IMR-90 (cell line): ENCODE measurements around the gene HNRNPH1. TPM values are rescaled to one million over a fixed set of nuclear protein-coding genes. Genes with fewer than 3 reads are reported as not detected.

Source experiments
- ATAC-seq: fragments of 200-7000 bp; cut with Tn5 transposase; 2 replicates; pipeline ENCODE4 v1.9.1; 2020; ENCODE audit warnings: low read depth, mild to moderate bottlenecking, moderate library complexity
- BruUV-seq: library from RNA; stranded (reverse); fragments of 400-500 nt; replicated peaks from 2 replicates; lab custom pipeline; 2021; lab: Mats Ljungman, UMichigan
- CTCF ChIA-PET: fragments of 300-600 bp; formaldehyde crosslinking; extraction: SDS; loops from one replicate; lab custom pipeline; 2021; ENCODE audit warnings: antibody characterized with exemption; lab: Yijun Ruan, JAX
- POLR2A ChIA-PET: fragments of 300-600 bp; sonication (Branson Sonifier 250); formaldehyde crosslinking; loops from one replicate; lab custom pipeline; 2022; ENCODE audit warnings: antibody characterized with exemption; ENCODE audit not compliant: unreplicated experiment; lab: Charles Lee
- DNase-seq: peaks from one replicate; pipeline ENCODE4 v3.0.0; 2013
- H2AFZ ChIP-seq: replicated peaks from 2 replicates; pipeline ENCODE3; 2013; ENCODE audit warnings: low read length, mild to moderate bottlenecking; ENCODE audit not compliant: poor library complexity
- H2AK5ac ChIP-seq: 2 replicates; pipeline ENCODE4 v1.6.1; 2013; ENCODE audit warnings: low read depth, low read length, inconsistent platforms
- H2AK9ac ChIP-seq: replicated peaks from 2 replicates; pipeline ENCODE3; 2013; ENCODE audit warnings: mild to moderate bottlenecking, low read depth, low read length, moderate library complexity; ENCODE audit not compliant: poor library complexity
- H2BK120ac ChIP-seq: 2 replicates; pipeline ENCODE4 v1.6.1; 2013; ENCODE audit warnings: low read depth, low read length, inconsistent platforms
- H2BK15ac ChIP-seq: 3 replicates; pipeline ENCODE4 v1.6.1; 2013; ENCODE audit warnings: low read depth, low read length, inconsistent platforms
- H2BK20ac ChIP-seq: 2 replicates; pipeline ENCODE4 v1.6.1; 2013; ENCODE audit warnings: low read depth, mild to moderate bottlenecking, inconsistent platforms, low read length, moderate library complexity
- H2BK5ac ChIP-seq: 2 replicates; pipeline ENCODE4 v1.6.1; 2013; ENCODE audit warnings: mild to moderate bottlenecking, low read depth, low read length, inconsistent platforms; ENCODE audit not compliant: poor library complexity, severe bottlenecking
- H3K14ac ChIP-seq: replicated peaks from 2 replicates; pipeline ENCODE4 v1.6.1; 2013; ENCODE audit warnings: low read depth, low read length, inconsistent platforms
- H3K18ac ChIP-seq: 2 replicates; pipeline ENCODE4 v1.6.1; 2013; ENCODE audit warnings: low read depth, low read length, control low read depth
- H3K23ac ChIP-seq: 2 replicates; pipeline ENCODE4 v1.6.1; 2013; ENCODE audit warnings: low read depth, low read length, inconsistent platforms
- H3K27ac ChIP-seq: 2 replicates; pipeline ENCODE4 v1.5.1; 2013; ENCODE audit warnings: mild to moderate bottlenecking, control low read depth, low read length; ENCODE audit not compliant: insufficient read depth
- H3K27me3 ChIP-seq: 2 replicates; pipeline ENCODE4 v1.6.1; 2013; ENCODE audit warnings: low read length; ENCODE audit not compliant: control insufficient read depth, insufficient read depth
- H3K36me3 ChIP-seq: 2 replicates; pipeline ENCODE4 v1.6.1; 2013; ENCODE audit warnings: low read length, mixed read lengths; ENCODE audit not compliant: control insufficient read depth, insufficient read depth
- H3K4ac ChIP-seq: 2 replicates; pipeline ENCODE4 v1.6.1; 2013; ENCODE audit warnings: low read depth, low read length, inconsistent platforms
- H3K4me1 ChIP-seq: 2 replicates; pipeline ENCODE4 v1.6.1; 2013; ENCODE audit warnings: low read length, mixed read lengths; ENCODE audit not compliant: control insufficient read depth, insufficient read depth
- H3K4me2 ChIP-seq: 2 replicates; pipeline ENCODE4 v1.6.1; 2013; ENCODE audit warnings: low read depth, mild to moderate bottlenecking, control low read depth, low read length, moderate library complexity
- H3K4me3 ChIP-seq: 2 replicates; pipeline ENCODE4 v1.5.1; 2013; ENCODE audit warnings: low read depth, mild to moderate bottlenecking, control low read depth, low read length, moderate library complexity; ENCODE audit not compliant: insufficient read depth
- H3K56ac ChIP-seq: 2 replicates; pipeline ENCODE4 v1.6.1; 2013; ENCODE audit warnings: low read length, inconsistent platforms; ENCODE audit not compliant: insufficient read depth; ENCODE audit errors: extremely low read depth
- H3K79me1 ChIP-seq, 2 experiments: 2 replicates each; pipeline ENCODE4 v1.6.1; 2013; ENCODE audit warnings: low read length in 2 of 2, inconsistent platforms in 1 of 2, low read depth in 1 of 2
- H3K9ac ChIP-seq: 2 replicates; pipeline ENCODE4 v1.6.1; 2013; ENCODE audit warnings: low read depth, low read length, control low read depth
- H3K9me1 ChIP-seq: 2 replicates; pipeline ENCODE4 v1.6.1; 2013; ENCODE audit warnings: low read length, inconsistent platforms; ENCODE audit not compliant: insufficient read depth
- H3K9me3 ChIP-seq: 2 replicates; pipeline ENCODE4 v1.6.1; 2013; ENCODE audit warnings: low read length; ENCODE audit not compliant: control insufficient read depth, insufficient read depth
- H4K20me1 ChIP-seq: 2 replicates; pipeline ENCODE4 v1.6.1; 2013; ENCODE audit warnings: low read length, inconsistent platforms; ENCODE audit not compliant: insufficient read depth
- H4K5ac ChIP-seq: 2 replicates; pipeline ENCODE4 v1.6.1; 2013; ENCODE audit warnings: mild to moderate bottlenecking, low read depth, low read length, control low read depth
- H4K8ac ChIP-seq, 2 experiments: 2 replicates each; pipeline ENCODE4 v1.6.1; 2013; ENCODE audit warnings: low read depth in 2 of 2, low read length in 2 of 2, control low read depth in 1 of 2, inconsistent platforms in 1 of 2
- H4K91ac ChIP-seq: 2 replicates; pipeline ENCODE4 v1.6.1; 2013; ENCODE audit warnings: low read depth, low read length, inconsistent platforms; ENCODE audit not compliant: insufficient read depth
- CEBPB ChIP-seq: IDR thresholded peaks from 2 replicates; pipeline ENCODE4 v1.6.1; 2012; ENCODE audit warnings: low read depth, low read length, improper control_type of control experiment
- CTCF ChIP-seq: conservative IDR thresholded peaks from 2 replicates; pipeline ENCODE4 v1.5.1; 2012; ENCODE audit warnings: mild to moderate bottlenecking, low read depth, low read length, improper control_type of control experiment
- MAFK ChIP-seq: IDR thresholded peaks from 2 replicates; pipeline ENCODE4 v1.6.1; 2012; ENCODE audit warnings: low read depth, low read length, improper control_type of control experiment
- MXI1 ChIP-seq: IDR thresholded peaks from 2 replicates; pipeline ENCODE4 v1.6.1; 2012; ENCODE audit warnings: low read depth, mild to moderate bottlenecking, low read length, moderate library complexity, borderline replicate concordance
- RAD21 ChIP-seq: IDR thresholded peaks from 2 replicates; pipeline ENCODE4 v1.6.1; 2012; ENCODE audit warnings: low read length, improper control_type of control experiment
- RCOR1 ChIP-seq: IDR thresholded peaks from 2 replicates; pipeline ENCODE4 v1.6.1; 2012; ENCODE audit warnings: mild to moderate bottlenecking, low read length, improper control_type of control experiment; ENCODE audit not compliant: insufficient replicate concordance
- WGBS, 2 experiments: methylation state at CpG; one replicate each; pipeline versions ENCODE4 v1.1.5 to v1.1.7; 2013; ENCODE audit warnings: missing lambda C conversion rate in 2 of 2; ENCODE audit not compliant: insufficient read length in 1 of 2; ENCODE audit errors: extremely low coverage in 2 of 2; 5-methylcytosine and 5-hydroxymethylcytosine counted together
- dilution Hi-C: fragments of 300-500 bp; cut with HindIII; formaldehyde crosslinking; loops from one replicate; pipeline ENCODE4 v1.14.3; 2018; ENCODE audit warnings: low sequenced_read_pairs; ENCODE audit not compliant: unreplicated experiment
- in situ Hi-C: fragments of 300-500 bp; cut with MboI; formaldehyde crosslinking; loops from 3 replicates; pipeline ENCODE4 v1.14.3; 2019; ENCODE audit warnings: low sequenced_read_pairs, inconsistent platforms, mixed read lengths
- intact Hi-C: fragments of 100-400 bp; cut with micrococcal nuclease; formaldehyde crosslinking; loops from 2 replicates; pipeline ENCODE4 v1.10.0; 2022
- polyA plus RNA-seq, 3 experiments: library from polyadenylated mRNA; depleted of rRNA; stranded (reverse); fragments of >200 nt; gene quantifications; 2 replicates each; pipeline ENCODE4 v1.2.3, GENCODE V29; 2012; ENCODE audit warnings: low replicate concordance in 1 of 3
- total RNA-seq: library from RNA; depleted of rRNA; stranded (reverse); fragments of >200 nt; gene quantifications from 2 replicates; pipeline ENCODE4 v1.2.3, GENCODE V29; 2012

The HNRNPH1 gene
- total and polyA plus RNA-seq, 2 of the 4 experiments (the other 2 are of a cell fraction): 288 to 300 TPM

GRCh38 chr5:179613460-179614071 lies 9.9 kb downstream of the HNRNPH1 start:
- Histone ChIP-seq H4K91ac (no peak overlapping the region), H2BK20ac (no peak overlapping the region), H4K20me1 (peaks cover 94% of the 10 kb centered on the region), H3K23ac (0 out of 2 replicates have a peak overlapping the region, but pooled peaks have one; percentile 24), H3K27ac (no peak overlapping the region), H4K8ac (no peak overlapping the region), H2AK9ac (no peak overlapping the region), H3K9me3 (no peaks in the 10 kb centered on the region), H2BK120ac (no peak overlapping the region), H2BK5ac (no peak overlapping the region), H3K79me1 (peaks cover 34 to 78% of the 10 kb centered on the region in 2 experiments), H2BK15ac (no peak overlapping the region), H3K27me3 (no peaks in the 10 kb centered on the region), H3K4me3 (no peak overlapping the region), H3K18ac (no peak overlapping the region), H3K14ac (no peak overlapping the region), H3K4me2 (no peak overlapping the region), H2AK5ac (no peak overlapping the region), H3K9me1 (peaks cover 17% of the 10 kb centered on the region; the same call in 1 of the 2 replicates), H3K9ac (no peak overlapping the region), H4K5ac (no peak overlapping the region), H3K4me1 (peaks cover 6% of the 10 kb centered on the region), H2AFZ (peak overlapping the region; percentile 36), H3K36me3 (peaks cover 77% of the 10 kb centered on the region), H3K56ac (no peak overlapping the region), H3K4ac (no peak overlapping the region)
- CTCF ChIA-PET: no interaction called here
- ATAC-seq (no peak), DNase-seq (no peak)
- intact Hi-C loops: no loop called here
- 100% methylated on average over 1 of the region's 8 CpGs; no CpG with 5 or more reads in 1 of the 2 experiments for WGBS, 2 experiments
- POLR2A ChIA-PET: interaction anchor here (2.5 kb wide), 1 partner anchor 10 kb away, joined by 13 read pairs; the partner anchor contains the start of gene HNRNPH1
- dilution Hi-C loops: no loop called here
- TF ChIP-seq MXI1 (no peak), CEBPB (no peak), MAFK (no peak), RAD21 (no peak), CTCF (no peak), RCOR1 (no peak)
- in situ Hi-C loops: no loop called here
- no TSS peak for BruUV-seq
